ENCODE results near the gene HMGB1. TPM values are rescaled to one million over a fixed set of nuclear protein-coding genes. Genes with fewer than 3 reads are reported as not detected.

The HMGB1 gene
- total and polyA plus RNA-seq, 2 experiments from 2014 or later = 727 to 2,970 TPM

DNA sequence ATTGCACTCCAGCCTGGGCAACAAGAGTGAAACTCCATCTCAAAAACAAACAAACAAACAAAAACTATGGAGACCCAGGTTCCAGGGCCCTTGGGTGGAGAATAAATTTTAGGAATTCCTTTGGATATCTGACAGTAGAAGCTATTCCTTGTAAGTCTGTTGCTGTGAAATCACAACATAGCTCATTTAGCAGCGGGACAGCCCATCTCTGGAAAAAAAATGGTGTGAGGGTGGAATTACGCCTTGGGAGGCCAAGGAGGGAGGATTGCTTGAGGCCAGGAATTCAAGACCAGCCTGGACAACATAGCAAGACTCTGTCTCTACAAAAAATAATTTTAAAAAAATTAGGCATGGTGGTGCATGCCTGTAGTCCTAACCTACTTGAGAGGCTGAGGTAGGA lies 15.7 kb downstream of the HMGB1 start:
- Mint-ChIP-seq H3K9me3 (no peaks in the 10 kb centered on the region), H3K4me3 (no peak overlapping the region), H3K27me3 (ENCODE audit: insufficient read depth, low read depth, poor library complexity) (peaks cover 2% of the 10 kb centered on the region), H3K4me1 (peaks cover 17% of the 10 kb centered on the region), H3K27ac (no peak overlapping the region), H3K36me3 (ENCODE audit: low read depth) (no peaks in the 10 kb centered on the region)
- H2AFZ ChIP-seq = no peak overlapping the region
- H3K36me3 ChIP-seq (ENCODE audit: insufficient read depth) = no peaks in the 10 kb centered on the region
- H3K27ac ChIP-seq (ENCODE audit: low read depth) = no peak overlapping the region
- no peaks in the 10 kb centered on the region for H3K9me2 ChIP-seq (ENCODE audit: insufficient read depth)
- DNase-seq (ENCODE audit: low spot score) = no peak
- no peaks in the 10 kb centered on the region; the same call in 1 of the 2 replicates for H3F3A ChIP-seq (replicated peaks; ENCODE audit: low read depth)
- H4K20me1 ChIP-seq (replicated peaks; ENCODE audit: insufficient read depth) = no peaks in the 10 kb centered on the region
- no peak overlapping the region for H3K4me2 ChIP-seq
- no peaks in the 10 kb centered on the region for H3K79me2 ChIP-seq (replicated peaks; ENCODE audit: insufficient read depth)
- H3K27me3 ChIP-seq (ENCODE audit: insufficient read depth) = no peaks in the 10 kb centered on the region
- no peaks in the 10 kb centered on the region for H3K4me1 ChIP-seq (ENCODE audit: insufficient read depth)
- TF ChIP-seq, protein P1, sequence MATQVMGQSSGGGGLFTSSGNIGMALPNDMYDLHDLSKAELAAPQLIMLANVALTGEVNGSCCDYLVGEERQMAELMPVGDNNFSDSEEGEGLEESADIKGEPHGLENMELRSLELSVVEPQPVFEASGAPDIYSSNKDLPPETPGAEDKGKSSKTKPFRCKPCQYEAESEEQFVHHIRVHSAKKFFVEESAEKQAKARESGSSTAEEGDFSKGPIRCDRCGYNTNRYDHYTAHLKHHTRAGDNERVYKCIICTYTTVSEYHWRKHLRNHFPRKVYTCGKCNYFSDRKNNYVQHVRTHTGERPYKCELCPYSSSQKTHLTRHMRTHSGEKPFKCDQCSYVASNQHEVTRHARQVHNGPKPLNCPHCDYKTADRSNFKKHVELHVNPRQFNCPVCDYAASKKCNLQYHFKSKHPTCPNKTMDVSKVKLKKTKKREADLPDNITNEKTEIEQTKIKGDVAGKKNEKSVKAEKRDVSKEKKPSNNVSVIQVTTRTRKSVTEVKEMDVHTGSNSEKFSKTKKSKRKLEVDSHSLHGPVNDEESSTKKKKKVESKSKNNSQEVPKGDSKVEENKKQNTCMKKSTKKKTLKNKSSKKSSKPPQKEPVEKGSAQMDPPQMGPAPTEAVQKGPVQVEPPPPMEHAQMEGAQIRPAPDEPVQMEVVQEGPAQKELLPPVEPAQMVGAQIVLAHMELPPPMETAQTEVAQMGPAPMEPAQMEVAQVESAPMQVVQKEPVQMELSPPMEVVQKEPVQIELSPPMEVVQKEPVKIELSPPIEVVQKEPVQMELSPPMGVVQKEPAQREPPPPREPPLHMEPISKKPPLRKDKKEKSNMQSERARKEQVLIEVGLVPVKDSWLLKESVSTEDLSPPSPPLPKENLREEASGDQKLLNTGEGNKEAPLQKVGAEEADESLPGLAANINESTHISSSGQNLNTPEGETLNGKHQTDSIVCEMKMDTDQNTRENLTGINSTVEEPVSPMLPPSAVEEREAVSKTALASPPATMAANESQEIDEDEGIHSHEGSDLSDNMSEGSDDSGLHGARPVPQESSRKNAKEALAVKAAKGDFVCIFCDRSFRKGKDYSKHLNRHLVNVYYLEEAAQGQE (IDR thresholded peaks at IDR 0.05; ENCODE audit: unreplicated experiment) = no peak
- no peak for TF ChIP-seq EZH2 (IDR thresholded peaks at IDR 0.05; ENCODE audit: low read depth, unreplicated experiment)
- no peak for ATAC-seq
- H3K4me3 ChIP-seq = no peak overlapping the region

DNA sequence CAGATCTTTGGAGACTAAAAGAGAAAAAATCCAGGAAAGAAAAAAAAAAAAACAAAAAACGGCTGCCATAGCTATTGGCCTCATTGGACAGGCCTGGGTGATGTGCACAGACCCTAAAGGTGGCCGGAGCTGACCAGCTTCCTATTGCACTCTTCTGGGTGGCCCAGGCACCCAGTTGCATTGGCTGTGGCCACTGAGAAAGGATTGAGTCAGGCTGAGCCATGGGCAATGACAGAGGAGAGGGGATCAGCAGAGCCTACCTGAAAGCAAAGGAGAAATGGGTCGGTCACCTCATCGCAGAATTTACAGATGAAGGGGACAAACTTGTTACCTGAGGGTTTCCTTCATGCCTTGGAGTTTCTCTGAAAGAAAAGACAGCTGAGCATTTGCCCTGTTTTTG lies 17.3 kb downstream of the HMGB1 start:
- Histone ChIP-seq H3K9me2 (ENCODE audit: insufficient read depth) (no peaks in the 10 kb centered on the region), H3K27me3 (ENCODE audit: insufficient read depth) (no peaks in the 10 kb centered on the region), H3F3A (replicated peaks; ENCODE audit: low read depth) (no peaks in the 10 kb centered on the region; the same call in 1 of the 2 replicates), H4K20me1 (replicated peaks; ENCODE audit: insufficient read depth) (no peaks in the 10 kb centered on the region), H3K4me1 (ENCODE audit: insufficient read depth) (peaks cover 13% of the 10 kb centered on the region), H3K36me3 (ENCODE audit: insufficient read depth) (no peaks in the 10 kb centered on the region), H3K79me2 (replicated peaks; ENCODE audit: insufficient read depth) (no peaks in the 10 kb centered on the region), H2AFZ (0 out of 2 replicates have a peak overlapping the region, but pooled peaks have one; percentile 18), H3K4me2 (no peak overlapping the region), H3K4me3 (no peak overlapping the region), H3K27ac (ENCODE audit: low read depth) (no peak overlapping the region)
- peaks cover 26% of the 10 kb centered on the region for H3K4me1 Mint-ChIP-seq
- ATAC-seq = no peak
- H3K36me3 Mint-ChIP-seq (ENCODE audit: low read depth) = no peaks in the 10 kb centered on the region
- H3K27ac Mint-ChIP-seq = no peak overlapping the region
- no peak overlapping the region for H3K4me3 Mint-ChIP-seq
- no peak for DNase-seq (ENCODE audit: low spot score)
- no peaks in the 10 kb centered on the region for H3K9me3 Mint-ChIP-seq
- H3K27me3 Mint-ChIP-seq (ENCODE audit: insufficient read depth, low read depth, poor library complexity) = peaks cover 2% of the 10 kb centered on the region
- TF ChIP-seq EZH2phosphoT487 (IDR thresholded peaks at IDR 0.05; ENCODE audit: unreplicated experiment) (no peak), JUNB (IDR thresholded peaks at IDR 0.05; ENCODE audit: unreplicated experiment) (no peak), ZNF114 (CRISPR knock-in tag; IDR thresholded peaks at IDR 0.05) (no peak), NANOG (IDR thresholded peaks at IDR 0.05; ENCODE audit: borderline replicate concordance) (no peak), STAT1 (IDR thresholded peaks at IDR 0.05; ENCODE audit: unreplicated experiment) (no peak), CREB1 (CRISPR knock-in tag; IDR thresholded peaks at IDR 0.05; ENCODE audit: low read depth) (no peak), POLR2AphosphoS5 (IDR thresholded peaks at IDR 0.05; ENCODE audit: low read depth) (no peak), ZNF331 (CRISPR knock-in tag; IDR thresholded peaks at IDR 0.05; ENCODE audit: low read depth) (no peak)
- TF ChIP-seq, protein P2, sequence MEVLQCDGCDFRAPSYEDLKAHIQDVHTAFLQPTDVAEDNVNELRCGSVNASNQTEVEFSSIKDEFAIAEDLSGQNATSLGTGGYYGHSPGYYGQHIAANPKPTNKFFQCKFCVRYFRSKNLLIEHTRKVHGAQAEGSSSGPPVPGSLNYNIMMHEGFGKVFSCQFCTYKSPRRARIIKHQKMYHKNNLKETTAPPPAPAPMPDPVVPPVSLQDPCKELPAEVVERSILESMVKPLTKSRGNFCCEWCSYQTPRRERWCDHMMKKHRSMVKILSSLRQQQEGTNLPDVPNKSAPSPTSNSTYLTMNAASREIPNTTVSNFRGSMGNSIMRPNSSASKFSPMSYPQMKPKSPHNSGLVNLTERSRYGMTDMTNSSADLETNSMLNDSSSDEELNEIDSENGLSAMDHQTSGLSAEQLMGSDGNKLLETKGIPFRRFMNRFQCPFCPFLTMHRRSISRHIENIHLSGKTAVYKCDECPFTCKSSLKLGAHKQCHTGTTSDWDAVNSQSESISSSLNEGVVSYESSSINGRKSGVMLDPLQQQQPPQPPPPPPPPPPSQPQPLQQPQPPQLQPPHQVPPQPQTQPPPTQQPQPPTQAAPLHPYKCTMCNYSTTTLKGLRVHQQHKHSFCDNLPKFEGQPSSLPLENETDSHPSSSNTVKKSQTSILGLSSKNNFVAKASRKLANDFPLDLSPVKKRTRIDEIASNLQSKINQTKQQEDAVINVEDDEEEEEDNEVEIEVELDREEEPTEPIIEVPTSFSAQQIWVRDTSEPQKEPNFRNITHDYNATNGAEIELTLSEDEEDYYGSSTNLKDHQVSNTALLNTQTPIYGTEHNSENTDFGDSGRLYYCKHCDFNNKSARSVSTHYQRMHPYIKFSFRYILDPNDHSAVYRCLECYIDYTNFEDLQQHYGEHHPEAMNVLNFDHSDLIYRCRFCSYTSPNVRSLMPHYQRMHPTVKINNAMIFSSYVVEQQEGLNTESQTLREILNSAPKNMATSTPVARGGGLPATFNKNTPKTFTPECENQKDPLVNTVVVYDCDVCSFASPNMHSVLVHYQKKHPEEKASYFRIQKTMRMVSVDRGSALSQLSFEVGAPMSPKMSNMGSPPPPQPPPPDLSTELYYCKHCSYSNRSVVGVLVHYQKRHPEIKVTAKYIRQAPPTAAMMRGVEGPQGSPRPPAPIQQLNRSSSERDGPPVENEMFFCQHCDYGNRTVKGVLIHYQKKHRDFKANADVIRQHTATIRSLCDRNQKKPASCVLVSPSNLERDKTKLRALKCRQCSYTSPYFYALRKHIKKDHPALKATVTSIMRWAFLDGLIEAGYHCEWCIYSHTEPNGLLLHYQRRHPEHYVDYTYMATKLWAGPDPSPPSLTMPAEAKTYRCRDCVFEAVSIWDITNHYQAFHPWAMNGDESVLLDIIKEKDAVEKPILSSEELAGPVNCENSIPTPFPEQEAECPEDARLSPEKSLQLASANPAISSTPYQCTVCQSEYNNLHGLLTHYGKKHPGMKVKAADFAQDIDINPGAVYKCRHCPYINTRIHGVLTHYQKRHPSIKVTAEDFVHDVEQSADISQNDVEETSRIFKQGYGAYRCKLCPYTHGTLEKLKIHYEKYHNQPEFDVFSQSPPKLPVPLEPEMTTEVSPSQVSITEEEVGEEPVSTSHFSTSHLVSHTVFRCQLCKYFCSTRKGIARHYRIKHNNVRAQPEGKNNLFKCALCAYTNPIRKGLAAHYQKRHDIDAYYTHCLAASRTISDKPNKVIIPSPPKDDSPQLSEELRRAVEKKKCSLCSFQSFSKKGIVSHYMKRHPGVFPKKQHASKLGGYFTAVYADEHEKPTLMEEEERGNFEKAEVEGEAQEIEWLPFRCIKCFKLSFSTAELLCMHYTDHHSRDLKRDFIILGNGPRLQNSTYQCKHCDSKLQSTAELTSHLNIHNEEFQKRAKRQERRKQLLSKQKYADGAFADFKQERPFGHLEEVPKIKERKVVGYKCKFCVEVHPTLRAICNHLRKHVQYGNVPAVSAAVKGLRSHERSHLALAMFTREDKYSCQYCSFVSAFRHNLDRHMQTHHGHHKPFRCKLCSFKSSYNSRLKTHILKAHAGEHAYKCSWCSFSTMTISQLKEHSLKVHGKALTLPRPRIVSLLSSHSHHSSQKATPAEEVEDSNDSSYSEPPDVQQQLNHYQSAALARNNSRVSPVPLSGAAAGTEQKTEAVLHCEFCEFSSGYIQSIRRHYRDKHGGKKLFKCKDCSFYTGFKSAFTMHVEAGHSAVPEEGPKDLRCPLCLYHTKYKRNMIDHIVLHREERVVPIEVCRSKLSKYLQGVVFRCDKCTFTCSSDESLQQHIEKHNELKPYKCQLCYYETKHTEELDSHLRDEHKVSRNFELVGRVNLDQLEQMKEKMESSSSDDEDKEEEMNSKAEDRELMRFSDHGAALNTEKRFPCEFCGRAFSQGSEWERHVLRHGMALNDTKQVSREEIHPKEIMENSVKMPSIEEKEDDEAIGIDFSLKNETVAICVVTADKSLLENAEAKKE (CRISPR knock-in tag; IDR thresholded peaks at IDR 0.05) = no peak
- TF ChIP-seq, protein P3, sequence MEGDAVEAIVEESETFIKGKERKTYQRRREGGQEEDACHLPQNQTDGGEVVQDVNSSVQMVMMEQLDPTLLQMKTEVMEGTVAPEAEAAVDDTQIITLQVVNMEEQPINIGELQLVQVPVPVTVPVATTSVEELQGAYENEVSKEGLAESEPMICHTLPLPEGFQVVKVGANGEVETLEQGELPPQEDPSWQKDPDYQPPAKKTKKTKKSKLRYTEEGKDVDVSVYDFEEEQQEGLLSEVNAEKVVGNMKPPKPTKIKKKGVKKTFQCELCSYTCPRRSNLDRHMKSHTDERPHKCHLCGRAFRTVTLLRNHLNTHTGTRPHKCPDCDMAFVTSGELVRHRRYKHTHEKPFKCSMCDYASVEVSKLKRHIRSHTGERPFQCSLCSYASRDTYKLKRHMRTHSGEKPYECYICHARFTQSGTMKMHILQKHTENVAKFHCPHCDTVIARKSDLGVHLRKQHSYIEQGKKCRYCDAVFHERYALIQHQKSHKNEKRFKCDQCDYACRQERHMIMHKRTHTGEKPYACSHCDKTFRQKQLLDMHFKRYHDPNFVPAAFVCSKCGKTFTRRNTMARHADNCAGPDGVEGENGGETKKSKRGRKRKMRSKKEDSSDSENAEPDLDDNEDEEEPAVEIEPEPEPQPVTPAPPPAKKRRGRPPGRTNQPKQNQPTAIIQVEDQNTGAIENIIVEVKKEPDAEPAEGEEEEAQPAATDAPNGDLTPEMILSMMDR (conservative IDR thresholded peaks at IDR 0.05; ENCODE audit: low read depth in 2 of 2) = no peak
